GM20431 (cell line): ENCODE results near the gene MRLN.
"Not testable (repeated sequence)": the region's sequence is repeated elsewhere in the genome, so short reads cannot be mapped to it uniquely, and the experiment has no call there.

ENCODE experiments used
- in situ Hi-C: fragments of 300-500 bp; cut with MseI, MboI; formaldehyde crosslinking; loops from one replicate; pipeline ENCODE4 v1.15.0; 2020; ENCODE audit warnings: low sequenced_read_pairs; ENCODE audit not compliant: unreplicated experiment

MRLN gene

DNA sequence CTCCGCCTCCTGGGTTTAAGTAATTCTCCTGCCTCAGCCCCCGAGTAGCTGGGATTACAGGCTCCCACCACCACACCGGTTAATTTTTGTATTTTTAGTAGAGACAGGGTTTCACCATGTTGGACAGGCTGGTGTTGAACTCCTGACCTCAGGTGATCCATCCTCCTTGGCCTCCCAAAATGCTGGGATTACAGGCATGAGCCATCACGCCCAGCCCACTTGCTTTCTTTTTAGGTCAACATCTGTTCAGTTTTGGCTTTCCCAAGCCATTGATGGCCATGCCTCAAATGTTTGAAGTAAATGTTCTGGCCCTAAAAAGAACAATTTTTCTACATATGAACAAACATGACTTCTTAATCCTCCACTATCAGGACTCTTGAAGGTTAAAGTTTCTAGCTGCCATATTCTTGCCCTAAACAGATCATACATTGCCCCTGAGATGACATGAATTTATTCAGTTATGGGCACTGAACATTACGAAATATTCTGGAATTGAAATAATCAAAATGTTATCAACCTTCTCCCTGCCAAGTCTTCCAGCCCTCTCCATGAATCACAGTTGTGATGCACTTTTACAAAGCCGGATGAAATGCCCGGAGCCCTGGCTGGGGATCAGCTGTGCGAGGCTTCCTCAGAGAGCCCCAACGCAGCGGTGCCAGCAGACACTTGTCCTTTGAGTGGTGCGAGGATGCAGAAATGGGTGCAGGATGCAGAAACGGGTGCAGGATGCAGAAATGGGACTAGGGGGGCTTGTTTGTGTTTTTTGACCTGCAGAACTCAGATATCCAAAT lies 2.9 kb downstream of the MRLN start:
- in situ Hi-C loops, result no loop called here

DNA sequence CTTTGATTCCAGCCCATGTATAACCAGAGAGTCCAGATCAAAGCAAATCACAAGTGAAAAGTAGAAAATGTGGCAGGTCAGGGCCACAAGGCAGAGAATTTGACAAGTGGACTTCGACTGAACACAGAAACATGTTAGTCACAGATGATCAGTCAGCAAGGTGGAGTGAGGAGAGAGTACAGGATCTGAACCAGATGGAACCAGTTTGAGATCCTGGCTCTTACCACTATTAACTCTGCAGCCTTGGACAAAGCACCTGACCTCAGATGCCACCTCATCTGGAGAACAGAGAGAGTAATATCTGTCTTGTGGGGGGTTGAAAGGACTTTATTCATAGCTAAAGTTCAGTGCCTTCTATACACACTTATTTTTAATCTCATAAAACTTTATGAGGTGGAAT lies 4.4 kb downstream of the MRLN start:
- in situ Hi-C loops, result no loop called here

DNA sequence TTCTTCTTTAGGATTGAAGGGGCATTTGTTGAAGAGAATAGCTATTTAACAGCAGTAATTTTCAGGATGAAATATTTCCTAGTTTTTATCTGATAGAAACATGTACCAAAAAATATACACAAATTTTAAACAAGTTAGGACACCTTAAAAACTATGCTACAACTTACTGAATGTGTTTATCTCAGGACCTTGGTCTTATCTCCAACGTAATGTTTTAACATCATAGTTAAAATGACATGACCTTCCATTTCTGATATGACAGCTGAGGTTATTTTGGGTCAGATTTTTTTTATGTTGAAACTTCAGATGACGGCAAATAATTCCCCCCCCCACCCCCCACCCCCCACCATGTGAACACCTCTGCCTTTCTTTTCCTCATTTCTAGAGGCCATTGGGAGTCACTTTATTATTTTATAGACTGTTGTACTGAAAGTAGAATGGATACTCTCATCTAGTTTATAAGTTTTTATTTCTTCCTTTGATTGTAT lies 8.0 kb downstream of the MRLN start:
- in situ Hi-C loops, result no loop called here

DNA sequence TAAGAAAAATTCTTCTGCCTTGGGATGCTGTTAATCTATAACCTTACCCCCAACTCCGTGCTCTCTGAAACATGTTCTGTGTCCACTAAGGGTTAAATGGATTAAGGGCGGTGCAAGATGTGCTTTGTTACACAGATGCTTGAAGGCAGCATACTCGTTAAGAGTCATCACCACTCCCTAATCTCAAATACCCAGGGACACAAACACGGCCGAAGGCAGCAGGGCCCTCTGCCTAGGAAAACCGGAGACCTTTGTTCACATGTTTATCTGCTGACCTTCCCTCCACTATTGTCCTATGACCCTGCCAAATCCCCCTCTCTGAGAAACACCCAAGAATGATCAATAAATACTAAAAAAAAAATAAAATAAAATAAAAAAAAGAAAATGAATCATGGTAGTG lies 8.5 kb downstream of the MRLN start:
- in situ Hi-C loops, result not testable (repeated sequence)

DNA sequence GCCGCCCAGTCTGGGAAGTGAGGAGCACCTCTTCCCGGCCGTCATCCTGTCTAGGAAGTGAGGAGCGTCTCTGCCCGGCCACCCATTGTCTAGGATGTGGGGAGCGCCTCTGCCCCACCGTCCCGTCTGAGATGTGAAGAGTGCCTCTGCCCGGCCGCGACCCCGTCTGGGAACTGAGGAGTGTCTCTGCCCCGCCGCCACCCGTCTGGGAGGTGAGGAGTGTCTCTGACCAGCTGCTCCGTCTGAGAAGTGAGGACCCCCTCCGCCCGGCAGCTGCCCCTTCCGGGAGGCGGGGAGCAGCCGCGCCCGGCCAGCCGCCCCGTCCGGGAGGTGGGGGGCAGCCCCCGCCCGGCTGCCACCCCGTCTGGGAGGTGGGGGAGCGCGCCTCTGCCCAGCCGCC lies 9.1 kb downstream of the MRLN start:
- in situ Hi-C loops, result not testable (repeated sequence)

DNA sequence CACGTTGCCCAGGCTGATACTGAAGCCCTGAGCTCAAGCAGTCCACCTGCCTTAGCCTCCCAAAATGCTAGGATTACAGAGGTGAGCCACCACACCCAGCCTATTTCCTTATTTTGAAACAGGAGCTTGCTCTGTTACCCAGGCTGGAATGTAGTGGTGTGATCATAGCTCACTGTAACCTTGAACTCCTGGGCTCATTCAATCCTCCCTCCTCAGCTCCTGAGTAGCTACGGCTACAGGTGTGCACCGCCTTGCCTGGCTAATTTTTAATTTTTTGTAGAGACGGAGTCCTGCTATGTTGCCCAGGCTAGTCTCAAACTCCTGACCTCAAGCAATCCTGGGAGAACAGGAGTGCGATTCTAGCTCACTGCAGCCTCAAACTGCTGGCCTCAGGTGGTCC lies 11.7 kb downstream of the MRLN start:
- in situ Hi-C loops, result no loop called here

DNA sequence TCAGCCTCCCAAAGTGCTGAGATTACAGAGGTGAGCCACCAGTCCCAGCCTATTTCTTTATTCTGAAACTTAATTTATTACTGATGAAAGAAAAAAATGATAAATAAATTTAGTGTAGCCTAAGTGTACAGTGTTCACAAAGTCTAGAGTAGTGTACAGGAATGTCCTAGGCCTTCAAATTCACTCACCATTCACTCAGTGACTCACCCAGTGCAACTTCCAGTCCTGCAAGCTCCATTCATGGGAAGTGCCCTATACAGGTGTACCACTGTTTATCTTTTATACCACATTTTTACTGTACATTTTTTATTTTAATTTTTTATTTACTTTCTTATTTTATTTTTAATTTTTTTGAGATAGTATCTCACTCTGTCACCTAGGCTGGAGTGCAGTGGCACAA lies 12.2 kb downstream of the MRLN start:
- in situ Hi-C loops, result no loop called here

DNA sequence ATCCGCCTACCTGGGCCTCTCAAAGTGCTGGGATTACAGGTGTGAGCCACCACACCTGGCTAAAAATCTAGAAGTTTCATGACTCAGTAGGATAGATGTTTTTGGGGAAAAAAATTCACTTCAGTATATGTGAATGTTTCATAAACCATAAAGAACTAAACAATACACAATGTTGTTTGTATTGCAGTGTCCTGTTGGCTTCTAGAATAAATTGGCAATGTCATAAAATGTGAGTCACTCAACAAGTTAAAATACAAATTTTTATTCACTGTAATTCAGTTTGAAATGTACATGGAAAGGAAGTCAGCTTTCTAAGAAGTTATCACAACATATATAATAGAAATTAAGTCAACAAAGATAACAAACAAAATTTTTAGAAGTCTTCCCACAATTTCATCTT lies 16.5 kb downstream of the MRLN start:
- in situ Hi-C loops, result no loop called here

DNA sequence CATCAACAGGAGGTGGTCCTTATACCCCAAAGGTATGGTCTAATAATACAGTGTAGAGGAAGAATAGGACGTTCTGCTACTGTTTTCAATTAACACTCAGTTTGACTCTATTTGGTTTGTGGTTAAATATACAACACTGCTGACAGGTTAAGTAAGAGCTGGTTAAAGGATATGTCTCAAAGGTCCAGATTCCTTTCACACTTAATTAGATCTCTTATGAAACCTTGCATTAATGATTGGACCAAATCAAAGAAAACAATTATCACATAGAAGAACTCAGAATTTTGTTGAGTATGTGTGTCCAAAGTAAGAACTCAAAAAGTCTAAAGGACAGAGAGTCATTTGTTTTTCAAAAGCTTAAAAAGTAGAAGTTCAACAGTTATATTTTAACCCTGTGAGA lies 18.0 kb downstream of the MRLN start:
- in situ Hi-C loops, result no loop called here

DNA sequence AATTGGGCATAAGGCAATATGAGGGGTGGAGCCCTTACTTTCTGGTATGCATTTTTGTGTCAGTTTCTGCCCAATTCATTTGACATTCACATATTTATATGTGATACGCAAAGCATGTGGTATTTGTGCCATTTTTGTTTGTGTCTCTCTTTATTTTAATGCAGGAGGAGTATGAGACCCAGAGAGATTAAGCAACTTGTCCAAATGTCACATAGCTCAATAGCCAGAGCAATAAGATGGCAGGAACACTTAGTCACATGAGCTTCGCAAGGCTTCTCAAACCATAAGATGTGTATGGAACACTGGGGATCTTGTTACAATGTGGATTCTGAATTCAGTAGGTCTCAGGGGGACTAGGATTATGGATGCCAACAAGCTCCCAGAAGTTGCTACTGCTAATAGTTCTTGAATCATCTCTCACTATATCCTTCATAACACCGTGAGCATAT lies 19.2 kb downstream of the MRLN start:
- in situ Hi-C loops, result no loop called here

DNA sequence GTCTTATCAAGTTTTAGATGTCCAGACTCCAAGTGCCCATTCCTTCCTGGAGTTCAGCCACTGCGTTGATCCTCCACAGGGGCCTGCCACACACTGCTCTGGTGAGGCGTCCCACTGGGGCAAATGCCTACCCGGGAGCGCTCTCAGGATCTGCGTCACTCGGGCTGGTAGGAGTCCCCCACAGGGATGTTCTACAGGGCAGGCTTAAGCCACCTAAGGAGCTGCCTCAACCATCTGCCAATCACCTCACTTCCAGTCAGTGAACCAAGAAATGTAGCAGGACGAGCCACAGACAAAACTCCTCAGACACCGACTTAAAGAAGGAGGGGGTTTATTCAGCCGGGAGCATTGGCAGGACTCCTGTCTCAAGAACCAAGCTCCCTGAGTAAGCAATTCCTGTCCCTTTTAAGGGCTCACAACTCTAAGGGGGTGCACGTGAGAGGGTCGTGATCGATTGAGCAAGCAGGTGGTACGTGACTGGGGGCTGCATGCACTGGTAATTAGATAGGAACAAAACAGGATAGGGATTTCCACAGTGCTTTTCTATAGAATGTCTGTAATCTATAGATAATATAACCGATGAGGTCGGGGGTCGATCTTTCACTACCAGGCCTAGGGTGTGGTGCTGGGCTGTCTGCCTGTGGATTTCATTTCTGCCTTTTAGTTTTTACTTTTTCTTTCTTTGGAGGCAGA lies 19.8 kb downstream of the MRLN start:
- in situ Hi-C loops, result not testable (repeated sequence)

DNA sequence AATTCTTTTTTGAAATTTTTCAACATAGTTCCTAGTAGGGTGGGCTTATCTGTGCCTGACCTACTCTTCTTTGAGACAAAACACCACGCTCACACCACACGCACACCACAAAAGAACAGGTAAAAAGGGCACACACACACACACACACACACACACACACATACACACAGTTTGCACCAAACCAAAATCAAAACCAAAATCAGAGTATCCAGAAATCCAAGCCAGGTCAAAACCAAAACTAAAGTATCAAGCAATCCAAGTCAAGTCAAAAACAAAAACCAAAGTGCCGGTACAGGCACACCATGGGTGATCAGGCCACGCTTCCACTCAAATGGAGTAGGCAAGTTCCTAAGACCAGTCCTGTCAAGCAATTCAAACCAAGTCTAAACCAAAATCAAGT lies 20.4 kb downstream of the MRLN start:
- in situ Hi-C loops, result not testable (repeated sequence)

DNA sequence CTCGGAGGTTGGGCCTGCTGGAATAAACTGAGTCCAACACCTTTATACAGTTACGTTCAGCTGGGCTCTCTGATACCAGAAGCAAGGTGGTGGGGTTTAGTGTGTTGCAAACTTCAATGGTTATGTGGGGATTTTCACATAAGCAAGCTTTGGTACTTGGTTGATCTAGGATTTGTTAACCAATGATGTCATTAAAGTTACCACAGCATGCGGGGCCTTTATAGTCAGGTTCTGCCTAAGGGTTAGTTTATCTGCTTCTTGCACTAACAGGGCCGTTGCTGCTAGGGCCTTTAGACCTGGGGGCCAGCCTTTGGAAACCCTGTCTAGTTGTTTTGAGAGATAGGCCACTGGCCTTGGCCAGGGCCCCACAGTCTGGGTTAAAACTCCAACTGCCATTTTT lies 24.1 kb downstream of the MRLN start:
- in situ Hi-C loops, result not testable (repeated sequence)

DNA sequence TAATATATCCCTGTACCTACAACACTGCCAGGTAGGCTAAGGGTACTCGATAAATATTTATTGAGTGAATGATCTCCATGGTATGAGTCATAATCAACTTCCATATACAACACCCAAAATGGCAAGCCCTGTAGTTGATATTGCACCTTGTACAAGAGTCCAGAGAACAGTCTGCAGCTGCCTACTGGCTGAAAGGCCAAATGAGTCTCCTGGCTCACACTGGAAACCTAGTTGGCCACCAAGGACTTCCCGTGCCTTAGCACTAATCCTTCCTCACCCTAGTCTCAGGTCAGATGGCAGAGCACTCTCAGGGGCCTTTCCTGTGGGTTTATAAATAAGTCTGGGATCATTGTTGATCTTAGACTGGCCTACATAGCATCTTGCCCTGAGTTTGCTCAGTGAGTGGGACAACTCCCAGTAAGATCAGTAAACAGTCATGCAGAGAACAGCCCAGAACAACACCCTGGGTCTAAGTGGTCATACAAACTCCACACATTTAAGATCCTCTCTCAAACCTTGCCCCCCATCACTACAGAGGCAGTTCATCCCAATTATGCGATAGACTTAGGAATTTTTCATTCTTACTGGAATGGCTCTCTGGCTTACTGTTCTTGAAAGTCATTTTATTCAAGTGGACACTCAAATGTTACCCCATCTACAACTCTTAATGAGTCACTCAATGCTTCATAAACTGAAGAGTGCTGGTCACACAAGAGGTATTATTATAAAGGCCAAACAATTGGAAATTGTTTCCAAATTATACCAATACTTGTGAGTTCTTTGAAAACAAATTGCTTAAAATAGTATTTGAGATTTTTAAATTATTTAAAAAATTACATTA lies 28.9 kb downstream of the MRLN start:
- in situ Hi-C loops, result no loop called here

DNA sequence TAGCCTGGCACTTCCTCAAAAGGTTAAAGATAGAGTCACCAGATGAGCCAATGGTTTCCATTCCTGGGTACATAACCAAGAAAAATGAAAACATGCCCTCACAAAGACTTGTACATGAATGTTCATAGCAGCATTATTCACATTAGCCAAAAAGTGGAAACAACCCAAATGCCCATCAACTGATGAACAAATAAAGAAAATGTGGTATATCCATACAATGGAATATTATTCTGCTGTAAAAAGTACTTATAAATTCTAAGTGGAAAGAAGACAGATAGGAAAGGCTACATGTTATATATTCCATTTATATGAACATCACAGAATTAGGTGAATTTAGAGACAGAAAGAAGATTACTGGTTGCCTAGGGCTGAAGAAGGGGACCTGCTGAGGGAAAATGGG lies 32.9 kb downstream of the MRLN start:
- in situ Hi-C loops, result no loop called here

DNA sequence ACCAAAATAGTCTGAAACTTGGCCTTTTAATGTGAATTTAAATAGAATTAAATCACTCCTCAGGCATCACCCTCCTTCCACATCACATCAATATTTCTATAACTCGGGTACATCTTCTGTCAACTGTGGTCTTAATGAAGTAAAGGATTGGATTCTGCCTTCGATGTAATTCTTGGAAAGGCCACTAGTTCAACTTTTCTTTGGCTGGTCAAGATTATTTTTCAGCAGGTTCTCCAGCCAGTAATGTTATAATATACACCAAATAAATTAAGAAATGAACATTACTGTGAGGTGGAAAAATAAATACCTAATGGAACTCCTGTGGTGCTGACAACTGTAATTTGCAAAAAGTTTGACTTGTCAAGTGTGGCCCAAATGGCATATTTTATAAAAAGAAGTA lies 33.9 kb downstream of the MRLN start:
- in situ Hi-C loops, result no loop called here

DNA sequence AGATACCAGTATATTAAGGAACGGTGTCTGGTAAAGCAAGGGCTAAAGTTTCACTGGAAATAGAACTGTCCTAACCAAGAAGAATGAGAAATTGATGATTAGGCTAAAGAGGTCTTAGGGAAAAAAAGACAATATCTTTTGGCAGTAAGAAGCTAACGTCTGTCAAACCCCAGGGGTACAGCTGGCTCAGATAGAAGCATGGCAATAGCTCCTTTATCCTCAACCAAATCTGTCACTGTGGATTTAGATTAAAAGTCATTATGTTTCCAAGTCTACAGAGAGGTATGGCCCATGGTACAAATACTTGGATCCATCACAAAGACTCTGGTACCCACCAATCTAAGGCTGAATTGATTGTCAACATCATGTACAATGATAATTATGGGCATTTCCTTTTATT lies 35.0 kb downstream of the MRLN start:
- in situ Hi-C loops, result no loop called here

DNA sequence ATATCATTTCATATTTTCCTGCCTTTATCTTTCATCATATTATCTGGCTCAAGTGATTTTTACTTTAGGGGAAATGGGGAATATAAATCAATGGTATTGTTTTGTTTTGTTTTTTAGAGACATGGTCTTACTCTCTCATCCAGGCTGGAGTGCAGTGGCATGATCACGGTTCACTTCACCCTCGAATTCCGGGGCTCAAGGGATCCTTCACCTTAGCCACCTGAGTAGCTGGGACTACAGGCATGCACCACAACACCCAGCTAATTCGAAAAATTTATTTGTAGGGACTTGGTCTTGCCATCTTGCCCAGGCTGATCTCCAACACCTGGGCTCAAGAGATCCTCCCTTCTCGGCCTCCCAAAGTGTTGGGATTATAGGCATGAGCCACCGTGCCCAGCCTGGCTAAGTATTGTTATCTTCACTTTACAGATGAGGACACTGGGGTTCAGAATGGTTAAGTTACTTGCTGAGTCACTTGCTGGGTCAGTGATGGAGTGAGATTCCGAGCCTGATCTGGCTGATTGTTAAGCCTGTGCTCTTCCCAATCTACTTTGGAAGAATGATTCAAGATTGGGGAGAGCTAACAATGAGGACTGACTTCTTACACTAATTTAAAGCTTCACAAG lies 39.9 kb downstream of the MRLN start:
- in situ Hi-C loops, result no loop called here

DNA sequence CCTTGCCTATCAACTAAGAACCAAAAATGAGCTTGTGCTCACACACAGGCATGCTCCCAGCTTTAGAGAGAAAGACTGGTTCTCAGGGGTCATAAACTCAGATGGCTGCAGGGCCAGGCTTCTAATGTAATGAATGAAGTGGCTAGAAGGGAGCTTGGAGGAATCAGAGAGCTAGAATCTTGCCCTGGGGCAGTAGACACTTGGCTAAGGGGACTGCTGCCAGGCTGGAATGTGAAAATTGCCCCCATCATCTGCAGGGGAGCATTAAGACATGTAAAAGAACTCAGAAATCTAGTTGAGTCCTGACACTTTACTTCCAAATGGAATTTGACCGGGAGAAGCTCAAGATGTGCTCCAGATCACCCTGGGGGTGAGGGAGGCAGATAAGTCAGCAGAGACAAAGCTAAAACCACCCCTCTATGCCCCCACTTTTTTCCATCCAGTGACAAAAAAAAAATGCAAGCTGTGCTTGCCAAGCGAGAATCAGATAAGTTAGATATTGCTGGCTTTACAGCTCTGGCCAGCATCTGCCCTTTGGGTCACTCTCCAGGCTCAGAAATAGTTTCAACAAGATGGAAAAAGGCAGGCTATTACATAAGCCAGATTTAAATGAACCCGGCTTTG lies 41.3 kb downstream of the MRLN start:
- in situ Hi-C loops, result no loop called here
